IPS-20b (cell line): ENCODE data around the gene COL9A3.
A peak's percentile ranks its signal among the peaks of the same experiment; 100 is the strongest.

Source experiments
- H3K27ac ChIP-seq: one replicate; pipeline ENCODE4 v1.5.1; 2013; ENCODE audit warnings: low read length
- H3K27me3 ChIP-seq: 2 replicates; pipeline ENCODE4 v1.6.1; 2013; ENCODE audit warnings: mild to moderate bottlenecking, low read length, inconsistent platforms; ENCODE audit not compliant: insufficient read depth
- H3K36me3 ChIP-seq: 2 replicates; pipeline ENCODE4 v1.6.1; 2013; ENCODE audit warnings: low read depth, mild to moderate bottlenecking, inconsistent platforms, low read length, moderate library complexity; ENCODE audit not compliant: insufficient read depth
- H3K4me1 ChIP-seq: 2 replicates; pipeline ENCODE4 v1.6.1; 2013; ENCODE audit warnings: mild to moderate bottlenecking, control low read depth, inconsistent platforms, low read length, moderate library complexity; ENCODE audit not compliant: insufficient read depth
- H3K4me3 ChIP-seq: 2 replicates; pipeline ENCODE4 v1.5.1; 2013; ENCODE audit warnings: mild to moderate bottlenecking, low read length, inconsistent platforms
- H3K9ac ChIP-seq: 2 replicates; pipeline ENCODE4 v1.6.1; 2013; ENCODE audit warnings: low read depth, mild to moderate bottlenecking, inconsistent platforms, low read length, moderate library complexity
- H3K9me3 ChIP-seq: 2 replicates; pipeline ENCODE4 v1.6.1; 2013; ENCODE audit warnings: mild to moderate bottlenecking, low read depth, low read length, inconsistent platforms; ENCODE audit not compliant: insufficient read depth

COL9A3 gene

GRCh38 chr20:62800314-62801259 is 16.3 kb upstream of the COL9A3 start:
- H3K36me3 ChIP-seq, result peaks cover 33% of the 10 kb centered on the region
- no peak overlapping the region for H3K9ac ChIP-seq
- H3K4me1 ChIP-seq, result peaks cover 3% of the 10 kb centered on the region; the same call in 1 of the 2 replicates
- H3K9me3 ChIP-seq, result no peaks in the 10 kb centered on the region
- H3K4me3 ChIP-seq, result no peak overlapping the region
- H3K27ac ChIP-seq, result no peak overlapping the region
- H3K27me3 ChIP-seq, result peaks cover 17% of the 10 kb centered on the region

DNA sequence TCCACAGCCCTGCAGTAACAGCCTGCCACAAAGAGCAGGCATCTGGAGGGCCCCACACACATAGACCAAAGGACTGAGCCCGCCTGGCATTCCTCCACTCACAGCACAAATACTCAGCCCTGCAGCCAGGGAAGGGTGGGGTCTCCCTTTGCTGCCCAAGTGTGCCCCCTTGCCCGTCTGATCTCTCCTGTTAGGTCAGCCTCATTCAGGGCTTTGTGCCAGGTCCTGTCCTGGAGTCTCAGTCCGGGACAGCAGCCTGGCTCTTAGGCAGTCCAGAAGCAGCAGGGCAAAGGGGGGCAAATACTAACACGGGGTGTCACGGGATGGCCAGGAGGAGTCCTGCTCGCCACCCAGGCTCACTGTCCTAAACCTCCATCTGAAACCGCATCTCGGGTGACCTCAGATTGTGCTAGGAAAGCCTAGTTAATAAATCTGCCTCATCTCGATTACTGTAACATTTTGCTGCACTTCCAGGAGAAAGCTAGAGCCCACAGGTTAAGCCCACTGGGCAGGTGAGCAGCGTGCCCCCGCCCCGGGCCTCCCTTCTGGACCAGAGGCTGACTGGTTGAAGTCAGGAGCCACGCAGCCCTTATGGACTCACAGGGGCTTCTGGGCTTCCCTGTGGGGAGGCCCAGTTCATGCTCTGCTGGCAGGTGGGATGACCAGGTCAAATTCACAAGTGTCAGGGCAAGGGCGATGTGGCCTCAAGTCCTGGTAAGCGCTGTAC is 15.4 kb upstream of the COL9A3 start:
- H3K27ac ChIP-seq, result no peak overlapping the region
- H3K9ac ChIP-seq, result no peak overlapping the region
- H3K9me3 ChIP-seq, result no peaks in the 10 kb centered on the region
- H3K4me1 ChIP-seq, result peaks cover 3% of the 10 kb centered on the region; the same call in 1 of the 2 replicates
- peaks cover 33% of the 10 kb centered on the region for H3K36me3 ChIP-seq
- peaks cover 11% of the 10 kb centered on the region for H3K27me3 ChIP-seq
- H3K4me3 ChIP-seq, result no peak overlapping the region

DNA sequence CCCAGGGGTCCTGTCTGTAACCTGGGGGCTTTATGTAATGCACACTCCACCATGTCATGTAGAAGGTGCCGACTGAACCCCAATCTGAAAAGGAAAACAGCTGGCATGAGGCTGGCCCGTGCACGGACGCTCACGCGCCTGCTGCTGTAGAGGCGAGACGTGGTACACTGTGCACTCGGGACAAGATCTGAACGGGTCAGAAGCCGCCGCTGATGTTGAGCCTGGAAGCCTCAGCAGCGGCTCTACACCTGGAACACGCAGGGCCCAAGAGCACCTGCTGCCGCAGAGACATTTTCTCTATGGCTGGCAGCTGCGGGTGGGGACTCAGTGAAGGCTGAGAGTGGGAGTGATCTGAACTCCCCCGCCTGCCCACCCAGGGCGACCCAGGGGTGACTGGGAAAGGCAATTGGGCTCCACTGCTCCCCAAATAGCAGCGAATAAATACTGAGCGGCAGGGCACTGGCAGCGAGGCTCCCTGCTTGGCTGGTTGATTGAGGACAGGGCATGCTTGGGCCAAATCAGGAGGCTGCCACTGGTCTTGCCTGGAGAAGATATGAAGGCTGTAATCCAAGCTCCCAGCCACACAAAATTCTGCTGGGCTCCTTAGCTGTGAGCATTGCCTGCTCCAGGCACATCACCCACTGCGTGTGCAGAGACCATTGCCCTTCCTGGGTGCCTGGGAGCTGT is 14.7 kb upstream of the COL9A3 start:
- Histone ChIP-seq H3K27me3 (peaks cover 11% of the 10 kb centered on the region), H3K4me3 (no peak overlapping the region), H3K27ac (no peak overlapping the region), H3K9me3 (no peaks in the 10 kb centered on the region), H3K4me1 (peaks cover 3% of the 10 kb centered on the region; the same call in 1 of the 2 replicates), H3K9ac (no peak overlapping the region), H3K36me3 (peaks cover 33% of the 10 kb centered on the region)

DNA sequence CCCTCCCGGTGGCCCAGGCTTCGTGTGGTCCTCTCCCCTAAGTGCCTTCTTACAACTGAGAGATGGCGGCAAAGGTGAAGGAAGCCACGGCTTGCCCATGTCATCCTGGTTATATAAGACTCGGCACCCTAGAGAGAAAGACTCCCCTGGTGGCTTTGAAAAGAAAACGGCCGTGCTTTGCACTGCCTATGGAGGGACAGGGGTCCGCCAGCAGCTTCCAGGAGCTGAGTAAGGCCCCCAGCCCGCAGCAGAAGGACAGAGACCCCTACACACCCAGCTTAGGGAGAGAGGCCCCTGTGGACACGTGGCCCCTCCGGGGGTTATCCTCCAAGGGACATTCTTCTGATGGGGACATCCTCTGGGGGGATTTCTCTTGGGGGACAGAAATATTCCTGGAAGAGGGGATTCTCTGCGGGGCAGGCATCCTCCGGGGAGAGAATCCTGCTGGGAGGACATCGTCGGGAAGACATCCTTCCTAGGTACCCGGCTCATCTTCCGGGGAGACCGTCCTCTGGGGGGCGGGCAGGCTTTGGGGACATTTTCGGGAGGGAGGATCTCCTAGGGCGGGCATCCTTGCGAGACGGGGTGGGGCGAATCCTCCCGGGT is 12.7 kb upstream of the COL9A3 start:
- Histone ChIP-seq H3K4me3 (peak overlapping the region; percentile 59; the same call in 1 of the 2 replicates), H3K27ac (no peak overlapping the region), H3K27me3 (peaks cover 11% of the 10 kb centered on the region), H3K4me1 (peaks cover 3% of the 10 kb centered on the region; the same call in 1 of the 2 replicates), H3K9me3 (no peaks in the 10 kb centered on the region), H3K36me3 (peaks cover 27% of the 10 kb centered on the region), H3K9ac (no peak overlapping the region)

DNA sequence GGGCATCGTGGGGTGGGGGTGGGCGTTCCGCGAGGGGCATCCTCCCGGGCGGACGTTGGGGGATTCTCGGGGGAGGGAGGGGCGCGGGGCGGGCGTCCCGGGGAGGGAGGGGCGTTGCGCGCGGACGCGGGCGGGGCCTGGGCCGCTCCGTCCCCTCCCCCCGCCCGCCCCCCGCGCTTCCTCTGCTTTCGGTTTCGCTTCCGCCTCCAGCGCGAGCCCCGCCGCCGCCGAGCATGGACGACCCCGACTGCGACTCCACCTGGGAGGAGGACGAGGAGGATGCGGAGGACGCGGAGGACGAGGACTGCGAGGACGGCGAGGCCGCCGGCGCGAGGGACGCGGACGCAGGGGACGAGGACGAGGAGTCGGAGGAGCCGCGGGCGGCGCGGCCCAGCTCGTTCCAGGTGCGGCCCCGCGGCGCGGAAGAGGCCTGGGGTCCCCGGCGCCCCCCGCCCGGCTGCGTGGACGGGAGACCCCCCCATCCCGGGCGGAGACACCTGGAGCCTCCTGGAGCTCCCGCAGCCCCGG is 12.2 kb upstream of the COL9A3 start, which contains the start of gene OGFR:
Gene OGFR (plus strand): TSS at position 209 of the 528 bp plus-strand sequence. CDS start 25 bp downstream, at position 234.
- Histone ChIP-seq H3K27me3 (peaks cover 11% of the 10 kb centered on the region), H3K9me3 (no peaks in the 10 kb centered on the region), H3K4me1 (peaks cover 3% of the 10 kb centered on the region; the same call in 1 of the 2 replicates), H3K27ac (no peak within 1 kb of the TSS), H3K9ac (no peak within 1 kb of the TSS), H3K36me3 (peaks cover 27% of the 10 kb centered on the region), H3K4me3 (peak within 1 kb of the TSS; percentile 74)

DNA sequence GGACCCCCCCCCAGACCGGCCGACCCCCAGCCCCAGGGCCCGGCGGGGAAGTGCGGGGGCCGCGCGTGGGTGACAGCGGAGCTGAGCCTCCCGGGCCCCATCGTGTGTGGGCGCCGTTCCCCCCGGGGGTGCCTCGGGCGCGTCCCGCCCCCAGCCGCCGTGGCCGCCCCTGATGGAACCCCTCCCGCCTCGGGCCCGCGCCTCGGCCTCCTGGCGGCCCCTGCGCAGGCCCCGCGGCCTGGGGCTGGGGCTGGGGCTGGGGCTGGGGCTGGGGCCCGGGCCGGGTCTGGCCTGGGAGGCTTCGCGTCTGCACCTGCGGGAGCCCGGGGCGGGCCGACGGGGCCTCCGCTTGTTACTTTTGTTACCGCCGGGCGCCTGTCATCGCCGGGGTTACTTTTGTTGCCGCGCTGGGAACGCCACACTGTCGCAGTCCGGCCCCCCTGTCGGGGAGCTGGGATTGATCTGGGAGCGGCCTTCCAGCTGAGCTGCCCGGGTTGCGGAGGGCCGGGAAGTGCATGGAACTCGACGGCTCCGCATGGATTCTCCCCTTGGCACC is 11.6 kb upstream of the COL9A3 start:
- Histone ChIP-seq H3K4me1 (peaks cover 3% of the 10 kb centered on the region; the same call in 1 of the 2 replicates), H3K9ac (no peak overlapping the region), H3K4me3 (peak overlapping the region; percentile 74; the same call in 1 of the 2 replicates), H3K36me3 (peaks cover 27% of the 10 kb centered on the region), H3K27me3 (peaks cover 11% of the 10 kb centered on the region), H3K9me3 (no peaks in the 10 kb centered on the region), H3K27ac (no peak overlapping the region)

GRCh38 chr20:62805711-62806382 is 11.0 kb upstream of the COL9A3 start:
- Histone ChIP-seq H3K9me3 (no peaks in the 10 kb centered on the region), H3K27ac (no peak overlapping the region), H3K27me3 (peaks cover 11% of the 10 kb centered on the region), H3K9ac (no peak overlapping the region), H3K4me3 (peak overlapping the region; percentile 65; the same call in 1 of the 2 replicates), H3K36me3 (peaks cover 24% of the 10 kb centered on the region), H3K4me1 (peaks cover 3% of the 10 kb centered on the region; the same call in 1 of the 2 replicates)

- Histone ChIP-seq H3K27me3 (peaks cover 11% of the 10 kb centered on the region), H3K4me3 (no peak overlapping the region), H3K9me3 (no peaks in the 10 kb centered on the region), H3K9ac (no peak overlapping the region), H3K4me1 (peaks cover 3% of the 10 kb centered on the region; the same call in 1 of the 2 replicates), H3K36me3 (peaks cover 18% of the 10 kb centered on the region), H3K27ac (no peak overlapping the region)
These were observed 10.3 kb upstream of the COL9A3 start for GRCh38 chr20:62806383-62807050.

DNA sequence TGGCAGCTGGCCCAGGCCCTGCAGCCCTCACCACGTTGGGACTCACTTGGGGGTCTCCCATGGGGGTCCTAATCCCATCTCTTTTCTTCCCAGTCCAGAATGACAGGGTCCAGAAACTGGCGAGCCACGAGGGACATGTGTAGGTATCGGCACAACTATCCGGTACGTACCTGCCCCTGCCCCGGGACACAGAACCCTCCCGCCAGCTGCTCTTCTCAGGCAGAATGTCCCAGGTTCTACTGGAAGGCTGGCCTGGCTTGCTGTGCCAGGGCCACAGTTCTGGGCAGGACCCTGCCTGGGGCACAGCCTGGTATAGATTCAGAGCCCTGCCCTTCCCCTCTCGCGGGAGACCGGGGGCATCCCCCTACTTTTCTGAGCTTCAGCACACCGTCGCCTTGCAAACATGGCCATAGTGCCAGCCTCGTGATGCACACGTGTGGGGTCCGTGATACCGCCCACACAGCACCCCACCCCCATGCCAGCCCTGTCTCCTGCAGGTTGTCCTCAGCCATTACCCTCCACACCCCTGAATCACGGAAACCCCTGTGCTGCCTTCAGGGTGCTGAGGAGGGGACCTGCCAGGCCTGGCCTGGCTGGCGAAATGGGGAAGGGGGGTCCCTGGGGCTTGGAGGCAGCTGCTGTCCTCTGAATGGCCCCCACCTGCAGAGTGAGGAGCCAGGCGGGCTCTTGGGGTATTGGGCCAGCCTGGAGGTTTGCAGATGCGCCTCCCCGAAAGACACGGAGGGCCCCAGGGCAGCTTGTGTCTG is 9.2 kb upstream of the COL9A3 start:
- Histone ChIP-seq H3K36me3 (peaks cover 19% of the 10 kb centered on the region), H3K4me3 (no peak overlapping the region), H3K4me1 (peaks cover 3% of the 10 kb centered on the region; the same call in 1 of the 2 replicates), H3K27ac (no peak overlapping the region), H3K27me3 (peaks cover 11% of the 10 kb centered on the region), H3K9ac (no peak overlapping the region), H3K9me3 (no peaks in the 10 kb centered on the region)
